ENCODE results near the gene TTLL1. TPM values are rescaled to one million over a fixed set of nuclear protein-coding genes. Genes with fewer than 3 reads are reported as not detected.

The TTLL1 gene
- total and polyA plus RNA-seq, 9 of the 15 experiments (the other 6 are each of a cell fraction or from before 2014, with no cell fraction given), result 0.06 to 0.85 (median 0.17) TPM

DNA sequence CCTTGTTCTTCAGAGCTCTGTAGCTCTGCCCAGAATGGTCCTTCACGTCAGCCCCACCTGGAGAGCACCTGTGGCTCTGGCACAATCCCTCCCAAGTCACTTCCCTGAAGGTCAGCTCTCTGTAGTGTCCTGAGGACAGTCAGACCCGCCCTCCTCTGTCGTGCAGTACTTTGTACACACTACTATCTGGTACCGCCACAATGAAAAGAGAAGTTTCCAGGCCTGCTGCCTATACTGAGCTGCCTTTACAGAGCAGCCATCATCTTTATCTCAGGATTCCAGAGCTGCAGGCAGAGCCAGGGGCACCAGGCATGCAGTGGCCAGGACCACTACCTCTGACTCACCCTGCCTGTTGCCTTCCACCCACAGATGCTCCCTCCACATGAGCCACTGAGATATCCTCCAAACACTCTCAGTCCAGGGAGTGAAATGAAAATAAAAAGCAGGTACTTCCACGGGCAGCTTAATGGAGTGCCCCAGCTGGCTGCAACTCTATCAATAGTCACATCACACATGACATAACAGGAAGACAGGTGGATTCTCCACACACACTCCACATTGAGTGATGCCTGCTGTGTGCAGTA is 81.6 kb downstream of the TTLL1 start (continued):
- TF ChIP-seq, protein P1, sequence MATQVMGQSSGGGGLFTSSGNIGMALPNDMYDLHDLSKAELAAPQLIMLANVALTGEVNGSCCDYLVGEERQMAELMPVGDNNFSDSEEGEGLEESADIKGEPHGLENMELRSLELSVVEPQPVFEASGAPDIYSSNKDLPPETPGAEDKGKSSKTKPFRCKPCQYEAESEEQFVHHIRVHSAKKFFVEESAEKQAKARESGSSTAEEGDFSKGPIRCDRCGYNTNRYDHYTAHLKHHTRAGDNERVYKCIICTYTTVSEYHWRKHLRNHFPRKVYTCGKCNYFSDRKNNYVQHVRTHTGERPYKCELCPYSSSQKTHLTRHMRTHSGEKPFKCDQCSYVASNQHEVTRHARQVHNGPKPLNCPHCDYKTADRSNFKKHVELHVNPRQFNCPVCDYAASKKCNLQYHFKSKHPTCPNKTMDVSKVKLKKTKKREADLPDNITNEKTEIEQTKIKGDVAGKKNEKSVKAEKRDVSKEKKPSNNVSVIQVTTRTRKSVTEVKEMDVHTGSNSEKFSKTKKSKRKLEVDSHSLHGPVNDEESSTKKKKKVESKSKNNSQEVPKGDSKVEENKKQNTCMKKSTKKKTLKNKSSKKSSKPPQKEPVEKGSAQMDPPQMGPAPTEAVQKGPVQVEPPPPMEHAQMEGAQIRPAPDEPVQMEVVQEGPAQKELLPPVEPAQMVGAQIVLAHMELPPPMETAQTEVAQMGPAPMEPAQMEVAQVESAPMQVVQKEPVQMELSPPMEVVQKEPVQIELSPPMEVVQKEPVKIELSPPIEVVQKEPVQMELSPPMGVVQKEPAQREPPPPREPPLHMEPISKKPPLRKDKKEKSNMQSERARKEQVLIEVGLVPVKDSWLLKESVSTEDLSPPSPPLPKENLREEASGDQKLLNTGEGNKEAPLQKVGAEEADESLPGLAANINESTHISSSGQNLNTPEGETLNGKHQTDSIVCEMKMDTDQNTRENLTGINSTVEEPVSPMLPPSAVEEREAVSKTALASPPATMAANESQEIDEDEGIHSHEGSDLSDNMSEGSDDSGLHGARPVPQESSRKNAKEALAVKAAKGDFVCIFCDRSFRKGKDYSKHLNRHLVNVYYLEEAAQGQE (IDR thresholded peaks at IDR 0.05; ENCODE audit: borderline replicate concordance), result no peak
- TF ChIP-seq, protein P1 (CRISPR knock-in tag; IDR thresholded peaks at IDR 0.05; ENCODE audit: low read depth), result no peak
- TF ChIP-seq BRCA1 (IDR thresholded peaks at IDR 0.05) (no peak), BRCA1 (CRISPR knock-in tag; IDR thresholded peaks at IDR 0.05) (no peak), BCOR (IDR thresholded peaks at IDR 0.05) (no peak), PHF20 (IDR thresholded peaks at IDR 0.05; ENCODE audit: partially characterized antibody) (no peak), AFF4 (CRISPR knock-in tag; IDR thresholded peaks at IDR 0.05) (no peak), ZNF3 (CRISPR knock-in tag; IDR thresholded peaks at IDR 0.05) (no peak), ZNF324 (CRISPR knock-in tag; IDR thresholded peaks at IDR 0.05) (no peak), NFATC3 (IDR thresholded peaks at IDR 0.05) (no peak), ZNF696 (CRISPR knock-in tag; conservative IDR thresholded peaks at IDR 0.05) (no peak), E2F1 (CRISPR knock-in tag; IDR thresholded peaks at IDR 0.05) (no peak), POLR2AphosphoS2 (IDR thresholded peaks at IDR 0.05; ENCODE audit: low read length) (no peak), ZNF23 (CRISPR knock-in tag; IDR thresholded peaks at IDR 0.05) (no peak), CTBP1 (IDR thresholded peaks at IDR 0.05; ENCODE audit: borderline replicate concordance) (peak; percentile 98), ZNF699 (CRISPR knock-in tag; IDR thresholded peaks at IDR 0.05; ENCODE audit: insufficient replicate concordance) (no peak), CREB1 (IDR thresholded peaks at IDR 0.05) (peak; percentile 28; the same call in 1 of the 2 replicates), CREB1 (CRISPR knock-in tag; IDR thresholded peaks at IDR 0.05) (no peak), LARP7 (IDR thresholded peaks at IDR 0.05) (no peak)

Measured in K562 (cell line).